ENCODE data around the gene HOXB5.

DNA sequence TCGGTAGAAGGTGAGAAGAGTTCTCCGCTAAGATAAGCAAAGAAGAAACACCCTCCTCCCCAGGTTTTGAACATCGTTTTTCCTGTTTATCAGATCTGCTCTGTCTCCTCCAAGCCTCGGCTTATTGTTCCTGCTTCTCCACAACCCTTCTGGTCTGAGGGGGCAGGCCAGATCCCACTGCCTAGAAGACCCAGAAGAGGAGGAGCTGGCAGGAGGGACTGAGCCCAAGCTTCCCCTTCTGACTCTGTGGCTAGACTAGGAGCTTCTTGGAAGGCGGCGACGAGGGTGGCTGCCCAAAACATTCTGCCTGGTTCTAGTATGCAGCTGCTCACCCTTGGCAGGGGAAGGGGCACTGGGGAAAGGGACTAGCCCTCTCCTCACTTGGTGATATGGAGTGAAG is 5.2 kb upstream of the HOXB5 start:
- TF ChIP-seq CTCF (IDR thresholded peaks at IDR 0.05; ENCODE audit: low read depth, low read length, poor library complexity, severe bottlenecking) (no peak), EZH2phosphoT487 (IDR thresholded peaks at IDR 0.05; ENCODE audit: borderline replicate concordance, low read length) (no peak)
